ENCODE data around the gene MDK. TPM values are rescaled to one million over a fixed set of nuclear protein-coding genes. Genes with fewer than 3 reads are reported as not detected.

Gene MDK
- total RNA-seq, 3 donors from 2014 or later: 103 to 672 (median 193) TPM

DNA sequence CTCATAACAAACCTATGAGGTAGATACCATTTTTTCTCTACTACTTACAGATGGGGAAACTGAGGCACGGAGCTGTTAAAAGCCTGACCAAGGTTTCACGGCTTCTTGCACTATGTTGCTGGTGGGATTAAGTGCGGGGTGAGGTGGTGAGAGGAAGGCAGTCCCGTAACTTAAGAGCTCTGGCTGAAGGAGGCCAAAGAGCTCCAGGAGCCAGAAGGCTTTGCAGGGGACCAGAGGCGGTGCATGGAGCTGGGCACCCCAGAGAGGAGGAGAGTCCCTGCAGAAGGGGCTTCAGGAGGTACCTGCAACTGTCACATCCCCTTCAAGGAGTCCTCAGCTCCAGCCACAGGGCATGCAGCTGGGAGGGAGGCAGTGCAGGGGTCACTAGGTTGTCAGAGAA, 6.0 kb downstream of the MDK start:
- Histone ChIP-seq H3K4me1 (ENCODE audit: low read depth) (peaks cover 41% of the 10 kb centered on the region), H3K36me3 (ENCODE audit: low read depth) (no peaks in the 10 kb centered on the region), H3K9me3 (no peaks in the 10 kb centered on the region), H3K4me3 (no peak overlapping the region)
- no peak for DNase-seq
- TF ChIP-seq, protein P1, sequence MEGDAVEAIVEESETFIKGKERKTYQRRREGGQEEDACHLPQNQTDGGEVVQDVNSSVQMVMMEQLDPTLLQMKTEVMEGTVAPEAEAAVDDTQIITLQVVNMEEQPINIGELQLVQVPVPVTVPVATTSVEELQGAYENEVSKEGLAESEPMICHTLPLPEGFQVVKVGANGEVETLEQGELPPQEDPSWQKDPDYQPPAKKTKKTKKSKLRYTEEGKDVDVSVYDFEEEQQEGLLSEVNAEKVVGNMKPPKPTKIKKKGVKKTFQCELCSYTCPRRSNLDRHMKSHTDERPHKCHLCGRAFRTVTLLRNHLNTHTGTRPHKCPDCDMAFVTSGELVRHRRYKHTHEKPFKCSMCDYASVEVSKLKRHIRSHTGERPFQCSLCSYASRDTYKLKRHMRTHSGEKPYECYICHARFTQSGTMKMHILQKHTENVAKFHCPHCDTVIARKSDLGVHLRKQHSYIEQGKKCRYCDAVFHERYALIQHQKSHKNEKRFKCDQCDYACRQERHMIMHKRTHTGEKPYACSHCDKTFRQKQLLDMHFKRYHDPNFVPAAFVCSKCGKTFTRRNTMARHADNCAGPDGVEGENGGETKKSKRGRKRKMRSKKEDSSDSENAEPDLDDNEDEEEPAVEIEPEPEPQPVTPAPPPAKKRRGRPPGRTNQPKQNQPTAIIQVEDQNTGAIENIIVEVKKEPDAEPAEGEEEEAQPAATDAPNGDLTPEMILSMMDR (IDR thresholded peaks at IDR 0.05): no peak
- intact Hi-C loops (cut with DNase I, micrococcal nuclease): loop anchor here in 1 of 2 donors (5.0 kb wide), 1 partner anchor 145 kb away; no protein-coding TSS in a partner anchor
- ATAC-seq: no peak

DNA sequence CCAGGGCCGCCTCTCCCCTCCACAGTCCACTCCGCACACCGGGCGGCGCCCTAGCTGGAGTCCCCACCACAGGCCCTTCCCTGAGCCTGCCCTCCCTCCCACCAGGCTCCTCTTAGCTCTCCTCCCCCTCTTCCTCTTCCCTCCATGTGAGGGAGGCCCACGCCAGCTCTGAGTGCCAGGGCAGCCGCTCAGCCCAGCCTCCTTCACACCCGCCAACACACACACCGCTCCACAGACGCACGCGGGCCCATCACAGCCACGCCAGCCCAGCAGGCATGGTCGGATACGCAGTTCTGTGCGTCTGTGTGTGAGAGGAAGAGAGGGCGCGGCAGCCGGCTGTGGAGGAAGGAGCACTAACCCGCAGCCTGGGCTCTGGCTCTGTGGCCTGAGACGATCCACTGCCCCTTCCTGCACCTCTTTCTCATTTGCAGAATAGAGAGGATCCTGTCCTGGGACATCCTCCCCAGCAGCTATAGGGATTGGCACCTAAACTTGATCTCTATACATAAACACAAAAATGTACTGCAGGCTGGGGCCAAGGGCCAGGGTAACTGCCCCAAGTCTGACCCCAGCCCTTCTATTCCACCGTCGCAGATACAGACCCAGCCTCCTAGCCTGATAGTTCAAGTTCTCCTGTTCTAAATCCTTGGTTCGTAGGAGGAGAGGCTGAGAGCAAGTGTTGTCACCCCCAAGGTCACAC, 6.6 kb downstream of the MDK start:
- intact Hi-C loops (cut with DNase I, micrococcal nuclease): loop anchor here in 1 of 2 donors (5.0 kb wide), 1 partner anchor 144 kb away; no protein-coding TSS in a partner anchor
- Histone ChIP-seq H3K9me3 (no peaks in the 10 kb centered on the region), H3K36me3 (ENCODE audit: low read depth) (no peaks in the 10 kb centered on the region), H3K4me3 (no peak overlapping the region), H3K4me1 (ENCODE audit: low read depth) (peaks cover 46% of the 10 kb centered on the region)
- TF ChIP-seq, protein P1 (IDR thresholded peaks at IDR 0.05): no peak
- DNase-seq (no peak), ATAC-seq (no peak)

DNA sequence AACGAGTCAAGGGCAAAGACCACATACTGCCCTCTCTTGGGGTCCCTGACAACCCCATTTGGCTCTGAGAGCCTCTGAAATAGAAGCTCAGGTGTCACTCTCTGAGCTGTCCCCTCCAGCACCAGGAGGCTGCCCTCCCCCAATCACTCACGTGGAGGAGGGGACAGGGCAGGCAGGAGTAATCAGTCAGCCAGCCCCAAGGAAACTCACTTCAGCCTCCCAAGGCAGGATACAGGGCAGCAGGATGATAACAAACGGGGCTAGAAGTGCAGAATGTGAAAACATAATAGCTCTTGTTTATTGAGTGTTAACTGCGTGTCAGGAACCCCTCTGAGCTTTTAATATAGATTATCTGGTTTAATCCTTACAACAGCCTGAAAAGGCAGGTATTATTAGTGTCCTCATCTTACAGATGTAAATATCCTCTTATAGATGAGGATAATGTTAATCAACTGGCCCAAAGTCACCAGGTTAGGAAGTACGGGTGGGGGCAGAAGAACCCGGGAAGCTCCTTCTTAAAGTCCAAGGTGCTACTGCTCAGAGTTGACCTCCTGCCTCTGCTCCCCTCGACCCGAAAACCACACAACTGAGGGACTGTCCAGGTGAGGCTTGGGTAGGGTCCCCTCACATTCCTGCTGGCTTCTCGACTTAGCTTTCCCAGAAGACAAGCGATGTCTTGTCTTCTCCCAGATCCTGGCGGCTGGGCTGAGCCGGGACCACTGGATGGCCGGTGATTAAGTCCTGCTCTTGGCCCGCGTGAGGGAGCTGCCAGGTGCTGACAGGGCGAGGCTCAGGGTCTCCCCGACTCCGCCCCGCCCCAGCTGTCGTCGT, 7.4 kb downstream of the MDK start:
- no peaks in the 10 kb centered on the region for H3K36me3 ChIP-seq (ENCODE audit: low read depth)
- DNase-seq (no peak), ATAC-seq (no peak)
- intact Hi-C loops (cut with DNase I, micrococcal nuclease): loop anchor here in 1 of 2 donors (5.0 kb wide), 1 partner anchor 143 kb away; no protein-coding TSS in a partner anchor
- peaks cover 43% of the 10 kb centered on the region for H3K4me1 ChIP-seq (ENCODE audit: low read depth)
- TF ChIP-seq, protein P1 (IDR thresholded peaks at IDR 0.05): no peak
- no peaks in the 10 kb centered on the region for H3K9me3 ChIP-seq
- H3K4me3 ChIP-seq: no peak overlapping the region

DNA sequence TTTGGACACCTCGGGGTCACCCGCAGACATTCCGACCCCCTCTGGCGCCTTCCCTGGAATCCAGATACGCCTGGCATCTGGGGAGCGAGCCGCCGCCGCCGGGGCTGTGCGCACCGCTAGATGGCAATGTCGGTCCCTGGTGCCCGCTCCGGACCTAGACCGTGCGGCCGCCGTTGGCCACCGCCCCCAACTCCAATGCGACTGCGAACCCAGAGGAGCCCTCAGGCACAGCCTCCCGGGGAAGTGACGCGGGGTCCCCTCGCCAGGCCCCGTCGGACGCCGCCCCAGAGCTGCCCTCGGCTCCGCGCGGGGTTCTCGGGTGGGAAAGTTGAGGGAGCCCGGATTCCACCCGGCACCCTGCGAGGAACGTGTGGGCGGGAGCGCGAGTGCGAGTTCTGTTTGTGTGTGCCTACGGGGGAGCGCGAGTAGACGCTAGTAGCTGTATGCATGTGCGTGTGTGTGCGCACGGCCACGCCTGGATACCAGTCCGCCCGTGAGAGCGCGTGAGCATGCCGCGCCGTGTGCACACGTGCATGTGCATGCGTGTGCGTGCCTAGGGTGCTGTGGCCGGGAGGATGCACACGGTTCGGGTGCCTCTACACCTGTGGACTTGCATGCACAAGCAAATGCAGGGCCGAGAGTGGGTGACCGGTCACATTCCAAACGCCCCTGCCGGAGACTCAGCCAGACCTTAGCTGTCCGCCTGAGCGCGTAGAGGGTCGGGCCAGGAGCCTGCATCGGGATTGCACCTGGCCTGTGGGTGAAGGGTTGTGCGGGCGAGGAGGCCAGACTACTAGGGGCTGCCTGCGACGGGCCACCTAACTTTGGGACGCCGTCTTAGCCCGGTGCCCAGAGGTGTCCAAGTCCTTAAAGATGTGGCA, 8.2 kb downstream of the MDK start:
- DNase-seq: peak in 2 of 3 donors; percentile 83
- ATAC-seq: peak; percentile 74
- H3K36me3 ChIP-seq (ENCODE audit: low read depth): no peaks in the 10 kb centered on the region
- TF ChIP-seq, protein P1 (IDR thresholded peaks at IDR 0.05): peak; percentile 88
- intact Hi-C loops (cut with DNase I, micrococcal nuclease): loop anchor here (5.0 kb wide), 2 partner anchors 143 to 148 kb away; no protein-coding TSS in a partner anchor
- H3K4me3 ChIP-seq: no peak overlapping the region
- H3K9me3 ChIP-seq: no peaks in the 10 kb centered on the region
- peaks cover 42% of the 10 kb centered on the region for H3K4me1 ChIP-seq (ENCODE audit: low read depth)
